ENCODE data around the gene CHSY1. TPM values are rescaled to one million over a fixed set of nuclear protein-coding genes. Genes with fewer than 3 reads are reported as not detected.

Gene CHSY1
- total and polyA plus RNA-seq, 9 donors = 23.0 to 69.9 (median 33.0) TPM

GRCh38 chr15:101193120-101193644, 58.7 kb downstream of the CHSY1 start:
- H3K36me3 ChIP-seq = no peaks in the 10 kb centered on the region
- intact Hi-C loops (cut with DNase I) = loop anchor here in 1 of 4 donors (10.0 kb wide), 1 partner anchor 52 kb away; no protein-coding TSS in a partner anchor
- WGBS, 3 donors = 13 to 27% (median 16%) methylated on average over 17 of the region's 17 CpGs
- peaks cover 31% of the 10 kb centered on the region for H3K4me1 ChIP-seq (ENCODE audit: insufficient read depth)
- no peaks in the 10 kb centered on the region for H3K27me3 ChIP-seq
- TF ChIP-seq POLR2A (IDR thresholded peaks at IDR 0.05) = no peak
- no peak for TF ChIP-seq CTCF (IDR thresholded peaks at IDR 0.05)
- TF ChIP-seq EP300 (IDR thresholded peaks at IDR 0.05) = no peak
- peak; percentile 46 to 80 (median 57) for DNase-seq
- no peaks in the 10 kb centered on the region for H3K9me3 ChIP-seq
- H3K27ac ChIP-seq = peak overlapping the region; percentile 37 to 74
- H3K4me3 ChIP-seq = no peak overlapping the region

- H3K27me3 ChIP-seq = no peaks in the 10 kb centered on the region
- TF ChIP-seq CTCF (IDR thresholded peaks at IDR 0.05) (no peak), POLR2A (IDR thresholded peaks at IDR 0.05) (no peak), EP300 (IDR thresholded peaks at IDR 0.05) (no peak)
- peak overlapping the region; percentile 37 to 74 for H3K27ac ChIP-seq
- no peaks in the 10 kb centered on the region for H3K36me3 ChIP-seq
- WGBS, 3 donors = 57 to 74% (median 64%) methylated on average over 3 of the region's 3 CpGs
- no peak overlapping the region for H3K4me3 ChIP-seq
- H3K4me1 ChIP-seq (ENCODE audit: insufficient read depth) = peaks cover 29% of the 10 kb centered on the region
- DNase-seq = no peak
- intact Hi-C loops (cut with DNase I) = loop anchor here in 1 of 4 donors (10.0 kb wide), 1 partner anchor 53 kb away; no protein-coding TSS in a partner anchor
- no peaks in the 10 kb centered on the region for H3K9me3 ChIP-seq
Observed at GRCh38 chr15:101192081-101192480, 59.8 kb downstream of the CHSY1 start.

GRCh38 chr15:101191242-101191641, 60.6 kb downstream of the CHSY1 start:
- intact Hi-C loops (cut with DNase I) = loop anchor here in 1 of 4 donors (10.0 kb wide), 1 partner anchor 54 kb away; no protein-coding TSS in a partner anchor
- H3K4me3 ChIP-seq = no peak overlapping the region
- H3K9me3 ChIP-seq = no peaks in the 10 kb centered on the region
- peaks cover 29% of the 10 kb centered on the region for H3K4me1 ChIP-seq (ENCODE audit: insufficient read depth)
- 22 to 31% (median 22%) methylated on average over 3 of the region's 3 CpGs for WGBS, 3 donors
- no peaks in the 10 kb centered on the region for H3K36me3 ChIP-seq
- H3K27me3 ChIP-seq = no peaks in the 10 kb centered on the region
- DNase-seq = no peak
- TF ChIP-seq POLR2A (IDR thresholded peaks at IDR 0.05) = no peak
- no peak for TF ChIP-seq EP300 (IDR thresholded peaks at IDR 0.05)
- TF ChIP-seq CTCF (IDR thresholded peaks at IDR 0.05) = no peak
- peak overlapping the region in 1 of 2 donors; percentile 79 for H3K27ac ChIP-seq

GRCh38 chr15:101190092-101190595, 61.7 kb downstream of the CHSY1 start:
- Histone ChIP-seq H3K4me3 (no peak overlapping the region), H3K4me1 (ENCODE audit: insufficient read depth) (peaks cover 35% of the 10 kb centered on the region), H3K36me3 (no peaks in the 10 kb centered on the region), H3K9me3 (no peaks in the 10 kb centered on the region), H3K27me3 (no peaks in the 10 kb centered on the region), H3K27ac (peak overlapping the region; percentile 79)
- WGBS, 3 donors = 13 to 35% (median 20%) methylated on average over 3 of the region's 3 CpGs
- no peak for DNase-seq
- intact Hi-C loops (cut with DNase I) = loop anchor here in 1 of 4 donors (10.0 kb wide), 1 partner anchor 55 kb away; no protein-coding TSS in a partner anchor
- TF ChIP-seq POLR2A (IDR thresholded peaks at IDR 0.05) (no peak), EP300 (IDR thresholded peaks at IDR 0.05) (no peak), CTCF (IDR thresholded peaks at IDR 0.05) (no peak)
